ENCODE measurements around the gene LURAP1L.
"Not testable (repeated sequence)": the region's sequence is repeated elsewhere in the genome, so short reads cannot be mapped to it uniquely, and the experiment has no call there.

LURAP1L gene

GRCh38 chr9:12862611-12863410, 88.0 kb downstream of the LURAP1L start:
- ATAC-seq: no peak

- ATAC-seq: no peak
Measured at GRCh38 chr9:12863618-12864017, 88.8 kb downstream of the LURAP1L start.

- not testable (repeated sequence) for ATAC-seq
Measured at GRCh38 chr9:12865380-12865779, 90.6 kb downstream of the LURAP1L start.

Data from activated CD4-positive, CD25-positive, alpha-beta regulatory T cell treated with anti-CD3 and anti-CD28 coated beads, Interleukin-2, amount 50 U/mL, for 24 hours (primary cell).